NCI-H510A (cell line): ENCODE data around the gene RNGTT.
"Not testable (repeated sequence)": the region's sequence is repeated elsewhere in the genome, so short reads cannot be mapped to it uniquely, and the experiment has no call there.

Source experiments
- DNase-seq: peaks from one replicate; lab custom pipeline; 2025; lab: John Stamatoyannopoulos, UW

Gene RNGTT

GRCh38 chr6:88910922-88911778 is 52.3 kb downstream of the RNGTT start:
- no peak for DNase-seq

- no peak for DNase-seq
Observed at GRCh38 chr6:88908598-88909548, 54.5 kb downstream of the RNGTT start.

- not testable (repeated sequence) for DNase-seq
Observed at GRCh38 chr6:88907148-88907547, 56.3 kb downstream of the RNGTT start.

- DNase-seq: no peak
Observed at GRCh38 chr6:88899569-88900316, 63.7 kb downstream of the RNGTT start.

GRCh38 chr6:88895911-88896310 is 67.5 kb downstream of the RNGTT start:
- DNase-seq: no peak

- no peak for DNase-seq
Observed at GRCh38 chr6:88890860-88891845, 72.3 kb downstream of the RNGTT start.

GRCh38 chr6:88890394-88890793 is 73.0 kb downstream of the RNGTT start:
- DNase-seq: no peak

- no peak for DNase-seq
Observed at GRCh38 chr6:88884361-88884760, 79.1 kb downstream of the RNGTT start.

- no peak for DNase-seq
Observed at GRCh38 chr6:88882536-88882935, 80.9 kb downstream of the RNGTT start.

- no peak for DNase-seq
Observed at GRCh38 chr6:88881451-88881850, 82.0 kb downstream of the RNGTT start.

- no peak for DNase-seq
Observed at GRCh38 chr6:88880021-88880420, 83.4 kb downstream of the RNGTT start.

- no peak for DNase-seq
Observed at GRCh38 chr6:88877893-88878292, 85.5 kb downstream of the RNGTT start.

- no peak for DNase-seq
Observed at GRCh38 chr6:88872962-88873361, 90.5 kb downstream of the RNGTT start.

- DNase-seq: no peak
Observed at GRCh38 chr6:88871498-88871897, 91.9 kb downstream of the RNGTT start.

- DNase-seq: no peak
Observed at GRCh38 chr6:88870717-88871330, 92.6 kb downstream of the RNGTT start.

- no peak for DNase-seq
Observed at GRCh38 chr6:88869263-88870020, 94.0 kb downstream of the RNGTT start.

- no peak for DNase-seq
Observed at GRCh38 chr6:88867841-88868731, 95.3 kb downstream of the RNGTT start.

- DNase-seq: no peak
Observed at GRCh38 chr6:88866856-88867255, 96.6 kb downstream of the RNGTT start.

- no peak for DNase-seq
Observed at GRCh38 chr6:88865275-88865674, 98.1 kb downstream of the RNGTT start.
